Glomerular visceral epithelial cell (primary cell): Measurements from ENCODE around the gene CDC42EP1.
"Not testable (repeated sequence)": the region's sequence is repeated elsewhere in the genome, so short reads cannot be mapped to it uniquely, and the experiment has no call there.

ENCODE experiments used
- DNase-seq: peaks from one replicate; pipeline ENCODE4 v3.0.0-alpha.2; 2016; ENCODE audit errors: extremely low spot score

The CDC42EP1 gene, protein sequence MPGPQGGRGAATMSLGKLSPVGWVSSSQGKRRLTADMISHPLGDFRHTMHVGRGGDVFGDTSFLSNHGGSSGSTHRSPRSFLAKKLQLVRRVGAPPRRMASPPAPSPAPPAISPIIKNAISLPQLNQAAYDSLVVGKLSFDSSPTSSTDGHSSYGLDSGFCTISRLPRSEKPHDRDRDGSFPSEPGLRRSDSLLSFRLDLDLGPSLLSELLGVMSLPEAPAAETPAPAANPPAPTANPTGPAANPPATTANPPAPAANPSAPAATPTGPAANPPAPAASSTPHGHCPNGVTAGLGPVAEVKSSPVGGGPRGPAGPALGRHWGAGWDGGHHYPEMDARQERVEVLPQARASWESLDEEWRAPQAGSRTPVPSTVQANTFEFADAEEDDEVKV

GRCh38 chr22:37559901-37560607 is at the start of gene CDC42EP1:
Gene CDC42EP1, plus strand, starts transcription at chr22:37560480. Its CDS starts 5,870 bp downstream, at chr22:37566350.
- peak; percentile 70 for DNase-seq

DNA sequence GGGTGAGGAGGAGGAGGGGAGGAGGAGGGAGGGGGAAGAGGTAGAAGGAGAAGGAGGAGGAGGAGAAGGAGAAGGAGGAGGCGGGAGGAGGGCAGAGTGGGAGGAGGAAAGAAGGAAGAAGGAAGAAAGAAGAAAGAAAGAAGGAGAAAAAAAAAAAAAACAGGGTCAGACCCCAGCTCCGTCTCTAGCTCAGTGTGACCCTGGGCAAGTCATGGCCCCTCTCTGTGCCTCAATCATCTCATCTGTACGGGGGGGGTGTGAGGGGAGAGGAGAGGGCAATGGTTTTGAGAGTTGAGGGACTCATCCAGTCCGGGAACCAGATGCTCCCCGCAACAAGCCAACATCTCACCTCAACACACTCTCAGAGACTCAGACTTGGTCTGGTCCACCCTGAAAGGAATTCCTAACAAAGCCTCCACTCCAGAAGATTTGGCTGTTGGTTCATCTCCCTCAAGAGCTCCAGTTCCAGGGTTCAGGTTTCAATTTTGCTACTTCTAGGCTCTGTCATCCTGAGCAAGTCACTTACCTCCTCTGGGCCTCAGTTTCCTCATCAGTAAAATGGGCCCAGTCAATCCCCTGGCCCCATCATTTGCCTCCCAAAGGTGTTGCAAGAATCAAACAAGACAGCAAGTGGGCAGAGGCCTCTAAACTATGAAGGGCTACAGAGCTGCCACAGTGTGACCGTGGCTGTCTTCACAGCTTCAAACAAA is 48.7 kb upstream of the CDC42EP1 start:
- DNase-seq: no peak

GRCh38 chr22:37514526-37515051 is 45.7 kb upstream of the CDC42EP1 start:
- no peak for DNase-seq

- no peak for DNase-seq
Measured at GRCh38 chr22:37515901-37516300, 44.4 kb upstream of the CDC42EP1 start.

GRCh38 chr22:37516456-37516855 is 43.8 kb upstream of the CDC42EP1 start:
- DNase-seq: no peak

GRCh38 chr22:37517826-37518450 is 42.3 kb upstream of the CDC42EP1 start:
- no peak for DNase-seq

DNA sequence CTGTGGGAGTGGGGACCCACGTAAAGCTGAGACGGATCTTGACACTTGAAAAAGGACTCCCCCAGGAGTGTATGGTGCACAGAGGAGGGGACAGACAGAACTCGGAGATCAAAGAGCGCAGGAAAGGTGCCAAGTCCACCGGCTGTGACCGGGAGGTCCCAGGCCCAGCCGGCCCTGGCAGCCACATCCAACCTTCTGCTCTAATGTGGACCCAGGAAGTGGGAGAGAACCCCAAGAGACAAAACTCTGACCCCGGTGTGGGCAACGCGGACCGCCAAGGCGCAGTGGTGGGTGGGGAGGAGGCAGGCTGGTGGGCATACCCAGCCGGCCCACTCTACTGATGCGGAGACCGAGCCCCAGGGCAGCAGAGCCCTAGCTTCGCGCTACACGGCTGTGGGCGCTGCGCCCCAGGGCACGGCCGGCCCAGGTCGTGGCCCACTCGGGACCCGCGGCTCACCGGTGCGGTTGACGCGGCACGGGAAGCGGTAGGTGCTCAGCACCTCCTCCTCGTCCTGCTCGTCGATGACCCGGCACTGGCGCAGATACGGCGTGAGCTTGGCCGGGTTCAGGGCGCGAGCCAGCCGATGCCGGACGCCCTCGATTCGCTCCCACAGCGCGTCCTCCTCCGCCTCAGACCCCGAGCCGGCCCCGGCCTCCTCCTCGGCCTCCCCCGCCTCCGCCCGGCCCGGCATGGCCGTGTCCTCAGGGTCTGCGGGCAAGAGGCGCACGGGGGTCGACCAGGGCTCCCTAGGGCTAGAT is 41.6 kb upstream of the CDC42EP1 start:
- no peak for DNase-seq

- peak; percentile 70 for DNase-seq
Measured at GRCh38 chr22:37519268-37520195, 40.7 kb upstream of the CDC42EP1 start, which contains the start of gene CARD10. Gene CARD10, minus strand, starts transcription at chr22:37519415. Its CDS starts 215 bp downstream, at chr22:37519200.

DNA sequence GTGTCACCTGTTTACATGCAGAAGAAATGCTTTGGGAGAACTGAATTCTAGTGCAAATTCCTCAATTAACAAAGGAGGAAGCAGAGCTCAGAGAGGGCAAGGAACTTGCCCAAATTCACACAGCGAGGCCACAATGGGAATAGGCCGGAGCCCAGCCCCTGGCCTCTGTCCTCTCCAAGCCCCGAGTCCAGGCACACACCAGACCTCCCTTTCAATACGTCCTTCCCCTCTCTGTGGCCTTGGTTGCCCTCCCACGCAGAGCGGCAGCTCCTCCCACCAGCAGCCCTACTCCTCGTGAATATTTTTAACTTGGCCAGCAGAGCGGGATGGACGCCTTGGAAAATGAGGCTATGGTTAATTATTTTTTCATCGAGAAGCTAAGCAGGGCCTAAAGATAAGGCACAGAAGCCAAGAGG is 39.5 kb upstream of the CDC42EP1 start:
- no peak for DNase-seq

GRCh38 chr22:37521236-37521739 is 39.0 kb upstream of the CDC42EP1 start:
- no peak for DNase-seq

- no peak for DNase-seq
Measured at GRCh38 chr22:37522482-37522881, 37.8 kb upstream of the CDC42EP1 start.

DNA sequence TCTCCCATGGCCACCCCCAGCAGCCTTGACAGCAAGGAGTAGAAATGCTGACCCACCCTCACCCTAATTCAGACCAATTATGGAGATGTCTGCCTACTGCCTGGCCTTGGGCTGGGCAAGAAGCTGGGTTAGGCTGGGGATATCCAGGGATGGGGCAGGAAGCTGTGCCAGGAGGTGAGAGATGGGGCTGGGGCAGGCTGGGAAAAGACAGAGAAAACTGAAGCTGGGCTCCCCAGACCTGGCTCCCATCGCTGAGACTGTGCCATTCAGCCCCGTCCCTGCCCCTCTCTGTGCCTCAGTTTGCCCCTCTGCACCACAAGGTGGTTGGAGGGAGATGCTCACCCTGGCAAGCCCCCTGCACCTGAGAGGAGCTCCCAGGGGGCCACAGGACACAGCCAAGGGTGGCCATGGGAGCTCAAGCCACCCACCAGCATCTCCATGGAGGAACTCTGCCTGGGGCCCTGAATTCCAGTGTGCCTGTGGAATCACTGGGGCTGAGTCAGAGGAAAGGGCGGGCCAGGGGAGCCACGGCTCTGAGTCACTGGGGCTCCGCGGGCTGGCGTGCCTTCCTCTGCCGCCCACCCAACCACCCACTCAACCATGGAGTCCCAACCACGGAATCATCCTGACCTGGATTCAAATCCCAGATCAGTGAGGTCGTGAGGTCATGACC is 35.1 kb upstream of the CDC42EP1 start:
- peak; percentile 73 for DNase-seq

DNA sequence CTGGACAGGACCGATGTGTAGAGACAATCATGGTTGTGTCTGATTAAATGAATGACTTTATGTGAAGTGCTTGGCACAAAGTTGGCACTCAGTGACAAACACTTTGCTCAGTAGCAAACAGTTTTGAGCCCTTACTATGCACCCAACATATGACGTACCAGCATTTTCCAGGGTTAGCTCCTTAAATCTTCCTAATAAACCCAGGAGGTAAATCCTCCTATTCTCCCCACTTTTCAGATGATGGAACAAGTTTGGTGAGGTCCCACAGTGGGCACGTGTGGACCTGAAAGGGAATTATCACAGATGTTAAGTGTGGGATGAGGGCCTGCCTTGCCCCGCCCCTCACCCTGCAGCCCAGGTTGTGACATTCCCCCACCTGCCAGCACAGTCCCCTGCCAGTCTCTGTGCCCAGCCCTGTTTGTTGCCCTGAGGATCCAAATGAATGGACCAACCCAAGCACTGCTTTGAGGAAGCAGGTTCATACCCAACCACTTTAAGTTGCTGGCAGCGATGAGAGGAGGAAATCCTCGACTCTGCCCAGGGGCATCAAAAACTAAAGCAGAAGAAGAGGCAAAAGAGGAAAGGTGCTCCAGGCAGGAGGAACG is 34.4 kb upstream of the CDC42EP1 start:
- no peak for DNase-seq

- no peak for DNase-seq
Measured at GRCh38 chr22:37526376-37526775, 33.9 kb upstream of the CDC42EP1 start.

- not testable (repeated sequence) for DNase-seq
Measured at GRCh38 chr22:37527081-37527752, 33.1 kb upstream of the CDC42EP1 start.

DNA sequence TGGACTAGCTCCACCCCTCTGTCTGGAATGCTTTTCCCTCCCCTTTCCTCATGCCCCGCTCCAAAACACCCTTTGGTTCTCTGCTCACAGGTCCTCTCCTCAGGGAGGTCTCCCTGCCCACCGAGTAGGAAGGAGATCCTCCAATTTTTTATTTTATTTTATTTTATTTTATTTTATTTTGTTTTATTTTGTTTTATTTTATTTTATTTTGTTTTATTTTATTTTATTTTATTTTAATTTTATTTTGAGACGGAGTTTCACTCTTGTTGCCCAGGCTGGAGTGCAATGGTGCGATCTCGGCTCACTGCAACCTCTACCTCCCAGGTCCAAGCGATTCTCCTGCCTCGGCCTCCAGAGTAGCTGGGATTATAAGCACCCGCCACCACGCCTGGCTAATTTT is 32.3 kb upstream of the CDC42EP1 start:
- DNase-seq: not testable (repeated sequence)

GRCh38 chr22:37529652-37530345 is 30.5 kb upstream of the CDC42EP1 start:
- no peak for DNase-seq
